Stimulated activated CD4-positive, alpha-beta T cell treated with anti-CD3 and anti-CD28 coated beads, Interleukin-1b, Interleukin-23, amount 100 ng/mL, for 4 hours (primary cell): ENCODE results near the gene S1PR1.

Source experiments
- DNase-seq, 2 donors: peaks; one replicate each; pipeline ENCODE4 v3.0.0-alpha.2; 2020; ENCODE audit warnings: low read depth in 2 of 2

The S1PR1 gene

GRCh38 chr1:101245246-101245927 lies 8.6 kb downstream of the S1PR1 start:
- no peak for DNase-seq

- no peak for DNase-seq
Measured at GRCh38 chr1:101247404-101248287, 10.8 kb downstream of the S1PR1 start.

GRCh38 chr1:101250222-101250621 lies 13.4 kb downstream of the S1PR1 start:
- no peak for DNase-seq

GRCh38 chr1:101250656-101251272 lies 13.9 kb downstream of the S1PR1 start:
- DNase-seq: no peak

- no peak for DNase-seq
Measured at GRCh38 chr1:101251504-101251903, 14.7 kb downstream of the S1PR1 start.

- no peak for DNase-seq
Measured at GRCh38 chr1:101253976-101254674, 17.3 kb downstream of the S1PR1 start.

GRCh38 chr1:101257500-101258325 lies 20.9 kb downstream of the S1PR1 start:
- no peak for DNase-seq

GRCh38 chr1:101259744-101260148 lies 22.9 kb downstream of the S1PR1 start:
- DNase-seq: no peak

GRCh38 chr1:101260556-101261350 lies 23.9 kb downstream of the S1PR1 start:
- no peak for DNase-seq

GRCh38 chr1:101261623-101262022 lies 24.8 kb downstream of the S1PR1 start:
- no peak for DNase-seq

- DNase-seq: no peak
Measured at GRCh38 chr1:101262060-101262459, 25.2 kb downstream of the S1PR1 start.

GRCh38 chr1:101262630-101263348 lies 26.0 kb downstream of the S1PR1 start:
- DNase-seq: no peak

- no peak for DNase-seq
Measured at GRCh38 chr1:101264697-101265096, 27.9 kb downstream of the S1PR1 start.

- DNase-seq: no peak
Measured at GRCh38 chr1:101265684-101266083, 28.9 kb downstream of the S1PR1 start.

GRCh38 chr1:101267082-101267481 lies 30.3 kb downstream of the S1PR1 start:
- no peak for DNase-seq

GRCh38 chr1:101268893-101269292 lies 32.1 kb downstream of the S1PR1 start:
- DNase-seq: no peak

- DNase-seq: no peak
Measured at GRCh38 chr1:101275672-101276071, 38.9 kb downstream of the S1PR1 start.

GRCh38 chr1:101276818-101277217 lies 40.0 kb downstream of the S1PR1 start:
- DNase-seq: no peak

- no peak for DNase-seq
Measured at GRCh38 chr1:101278238-101278637, 41.4 kb downstream of the S1PR1 start.

- DNase-seq: no peak
Measured at GRCh38 chr1:101278845-101279244, 42.0 kb downstream of the S1PR1 start.
